Lung (tissue), 12 donors: ENCODE results near the gene PROC. TPM values are rescaled to one million over a fixed set of nuclear protein-coding genes. Genes with fewer than 3 reads are reported as not detected.

Experiments used
- ATAC-seq: fragments of 200-7000 bp; cut with Tn5 transposase; one replicate; pipeline ENCODE4 v1.9.1; 2020; ENCODE audit warnings: moderate number of reproducible peaks; ENCODE audit not compliant: insufficient read depth, low FRiP score
- DNase-seq, 3 donors: peaks; one replicate each; pipeline ENCODE4 v3.0.0-alpha.2; 2013 to 2017
- H3K27ac ChIP-seq, 2 donors: one replicate each; pipeline ENCODE4 v1.5.1; 2013; ENCODE audit warnings: mild to moderate bottlenecking in 2 of 2, moderate library complexity in 2 of 2, control low read depth in 1 of 2, inconsistent platforms in 1 of 2, low read depth in 1 of 2, low read length in 1 of 2
- H3K27me3 ChIP-seq, 3 donors: one replicate each; pipeline ENCODE4 v1.5.1; 2013; ENCODE audit warnings: low read length in 2 of 3; ENCODE audit not compliant: control insufficient read depth in 3 of 3, insufficient read depth in 3 of 3
- H3K36me3 ChIP-seq, 4 donors: one replicate each; pipeline ENCODE4 v1.5.1; 2013; ENCODE audit warnings: low read length in 4 of 4, mild to moderate bottlenecking in 1 of 4, moderate library complexity in 1 of 4; ENCODE audit not compliant: control insufficient read depth in 4 of 4, insufficient read depth in 4 of 4
- H3K4me1 ChIP-seq, 5 donors: one replicate each; pipeline ENCODE4 v1.5.1; 2013; ENCODE audit warnings: low read length in 5 of 5, mild to moderate bottlenecking in 2 of 5, moderate library complexity in 1 of 5; ENCODE audit not compliant: control insufficient read depth in 5 of 5, insufficient read depth in 5 of 5
- H3K4me3 ChIP-seq: one replicate; pipeline ENCODE4 v1.5.1; 2013; ENCODE audit warnings: mild to moderate bottlenecking, control low read depth, moderate library complexity
- H3K9ac ChIP-seq, 2 donors: one replicate each; pipeline ENCODE4 v1.5.1; 2013; ENCODE audit warnings: low read length in 2 of 2, control low read depth in 1 of 2; ENCODE audit not compliant: insufficient read depth in 1 of 2
- H3K9me3 ChIP-seq, 4 donors: one replicate each; pipeline ENCODE4 v1.5.1; 2013; ENCODE audit warnings: low read length in 3 of 4, mild to moderate bottlenecking in 1 of 4, moderate library complexity in 1 of 4; ENCODE audit not compliant: control insufficient read depth in 4 of 4, insufficient read depth in 3 of 4
- WGBS, 2 donors: extraction: QIAGEN DNeasy Blood & Tissue Kit; methylation state at CpG; one replicate each; pipeline ENCODE4 v1.1.7; 2013; 5-methylcytosine and 5-hydroxymethylcytosine counted together
- polyA plus RNA-seq, 2 donors: library from polyadenylated mRNA; stranded (reverse); fragments of 200-250 nt; gene quantifications; one replicate each; pipeline ENCODE4 v1.2.1, GENCODE V29; 2013
- total RNA-seq, 2 donors: library from RNA; depleted of rRNA in 1 of 2; stranded (reverse); fragments of >200 nt in 1 of 2; gene quantifications; one replicate each; pipeline ENCODE4 v1.2.1, GENCODE V29; 2014 to 2021
- TF ChIP-seq, protein P1 (sequence below): IDR thresholded peaks from 2 replicates; pipeline ENCODE4 v1.5.1; 2012; ENCODE audit warnings: mild to moderate bottlenecking; ENCODE audit errors: control extremely low read depth, extremely low read depth
- donor health status: control.
- donor health status: control.
- donor health status: Bipolar disorder and iron deficiency.
- donor health status: healthy.
- donor health status: DM: yes; HTN: yes; CAD: no.

Gene PROC
- total and polyA plus RNA-seq, 4 donors, result 0.10 to 0.37 (median 0.22) TPM; not detected in 1

DNA sequence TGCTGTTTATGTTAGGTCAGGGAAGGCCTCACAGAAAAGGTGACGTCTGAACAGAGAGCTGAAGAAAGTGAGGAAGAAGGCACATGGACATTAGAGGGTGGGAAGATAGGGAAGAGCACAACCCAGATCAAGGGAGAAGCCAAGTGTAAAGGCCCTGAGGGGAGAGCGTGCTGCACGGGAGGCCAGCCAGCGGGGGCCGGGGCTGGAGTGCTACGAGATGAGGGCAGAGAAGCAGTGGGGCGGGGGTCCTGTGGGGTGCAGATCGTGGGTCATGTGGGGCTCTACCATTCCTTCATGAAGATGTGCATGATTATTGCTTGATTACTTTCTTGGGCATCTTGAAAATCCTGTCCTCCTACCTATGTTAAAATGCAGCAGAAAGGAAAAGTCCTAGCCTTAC is 50.8 kb downstream of the PROC start:
- DNase-seq, result no peak
- WGBS, 2 donors, result 86 to 93% methylated on average over 8 of the region's 8 CpGs

DNA sequence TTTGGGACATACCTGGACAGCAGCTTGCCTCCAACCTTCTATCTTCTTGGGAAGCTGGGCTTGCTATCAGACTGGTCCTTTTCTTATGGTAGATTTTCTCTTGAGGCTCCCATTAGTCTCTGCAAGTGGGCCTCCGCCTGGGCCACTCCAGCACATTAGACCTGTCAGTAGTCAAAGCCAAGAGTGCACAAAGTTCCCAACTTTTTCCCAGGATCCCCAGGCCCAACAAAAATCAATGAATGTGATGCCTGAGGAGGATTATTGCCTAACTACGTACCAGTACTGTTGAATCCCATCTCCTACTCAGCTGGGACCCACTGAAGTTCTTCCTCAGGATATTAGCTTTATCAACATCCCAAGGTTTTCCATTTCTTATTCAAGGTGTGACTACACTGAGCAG is 51.7 kb downstream of the PROC start:
- TF ChIP-seq, protein P1, sequence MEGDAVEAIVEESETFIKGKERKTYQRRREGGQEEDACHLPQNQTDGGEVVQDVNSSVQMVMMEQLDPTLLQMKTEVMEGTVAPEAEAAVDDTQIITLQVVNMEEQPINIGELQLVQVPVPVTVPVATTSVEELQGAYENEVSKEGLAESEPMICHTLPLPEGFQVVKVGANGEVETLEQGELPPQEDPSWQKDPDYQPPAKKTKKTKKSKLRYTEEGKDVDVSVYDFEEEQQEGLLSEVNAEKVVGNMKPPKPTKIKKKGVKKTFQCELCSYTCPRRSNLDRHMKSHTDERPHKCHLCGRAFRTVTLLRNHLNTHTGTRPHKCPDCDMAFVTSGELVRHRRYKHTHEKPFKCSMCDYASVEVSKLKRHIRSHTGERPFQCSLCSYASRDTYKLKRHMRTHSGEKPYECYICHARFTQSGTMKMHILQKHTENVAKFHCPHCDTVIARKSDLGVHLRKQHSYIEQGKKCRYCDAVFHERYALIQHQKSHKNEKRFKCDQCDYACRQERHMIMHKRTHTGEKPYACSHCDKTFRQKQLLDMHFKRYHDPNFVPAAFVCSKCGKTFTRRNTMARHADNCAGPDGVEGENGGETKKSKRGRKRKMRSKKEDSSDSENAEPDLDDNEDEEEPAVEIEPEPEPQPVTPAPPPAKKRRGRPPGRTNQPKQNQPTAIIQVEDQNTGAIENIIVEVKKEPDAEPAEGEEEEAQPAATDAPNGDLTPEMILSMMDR, result no peak
- Histone ChIP-seq H3K4me3 (no peak overlapping the region), H3K36me3 (peaks cover 0 to 11% (median 0%) of the 10 kb centered on the region in 4 donors), H3K27me3 (no peaks in the 10 kb centered on the region), H3K9ac (no peak overlapping the region), H3K9me3 (peaks cover 0 to 2% (median 0%) of the 10 kb centered on the region in 4 donors), H3K27ac (no peak overlapping the region), H3K4me1 (peaks cover 0 to 2% (median 0%) of the 10 kb centered on the region in 5 donors)
- 96 to 98% methylated on average over 2 of the region's 2 CpGs for WGBS, 2 donors
- no peak for ATAC-seq
- DNase-seq, result no peak

More for the DNA sequence above, 50.8 kb downstream of the PROC start:
- no peak for ATAC-seq
- Histone ChIP-seq H3K4me3 (no peak overlapping the region), H3K9me3 (peaks cover 0 to 2% (median 0%) of the 10 kb centered on the region in 4 donors), H3K9ac (no peak overlapping the region), H3K36me3 (peaks cover 0 to 11% (median 0%) of the 10 kb centered on the region in 4 donors), H3K4me1 (peaks cover 0 to 2% (median 0%) of the 10 kb centered on the region in 5 donors), H3K27me3 (no peaks in the 10 kb centered on the region), H3K27ac (no peak overlapping the region)
- TF ChIP-seq, protein P1, result no peak

GRCh38 chr2:127471286-127471988 is 53.2 kb downstream of the PROC start:
- TF ChIP-seq, protein P1, result no peak
- DNase-seq, result no peak

More at GRCh38 chr2:127471286-127471988, 53.2 kb downstream of the PROC start:
- peaks cover 0 to 2% (median 0%) of the 10 kb centered on the region in 5 donors for H3K4me1 ChIP-seq
- H3K9ac ChIP-seq, result no peak overlapping the region
- WGBS, 2 donors, result 95 to 97% methylated on average over 4 of the region's 4 CpGs
- peaks cover 0 to 10% (median 0%) of the 10 kb centered on the region in 4 donors for H3K36me3 ChIP-seq
- ATAC-seq, result no peak
- no peaks in the 10 kb centered on the region for H3K27me3 ChIP-seq
- no peak overlapping the region for H3K4me3 ChIP-seq
- H3K9me3 ChIP-seq, result peaks cover 0 to 2% (median 0%) of the 10 kb centered on the region in 4 donors
- H3K27ac ChIP-seq, result no peak overlapping the region
